HepG2 (cell line): Measurements from ENCODE around the gene C1orf115. TPM values are rescaled to one million over a fixed set of nuclear protein-coding genes. Genes with fewer than 3 reads are reported as not detected.

Source experiments
- FOXO4 ChIP-seq: sonication (generic); formaldehyde crosslinking; conservative IDR thresholded peaks from 2 replicates; pipeline ENCODE4 v1.8.1; 2023; ENCODE audit warnings: missing genetic modification reagents
- GFI1 ChIP-seq: sonication (generic); formaldehyde crosslinking; IDR thresholded peaks from 2 replicates; pipeline ENCODE4 v1.5.0; 2020; ENCODE audit warnings: missing genetic modification reagents, mild to moderate bottlenecking, borderline replicate concordance
- JUN ChIP-seq: sonication (generic); formaldehyde crosslinking; IDR thresholded peaks from 2 replicates; pipeline ENCODE4 v1.4.0; 2020; ENCODE audit warnings: mild to moderate bottlenecking, missing genetic modification reagents
- MED13 ChIP-seq: sonication (generic); formaldehyde crosslinking; IDR thresholded peaks from 2 replicates; pipeline ENCODE4 v1.5.0; 2020; ENCODE audit warnings: missing genetic modification reagents
- RNF2 ChIP-seq: fragments of 450-650 bp; conservative IDR thresholded peaks from 2 replicates; pipeline ENCODE4 v1.6.1; 2016; ENCODE audit warnings: low read depth
- SMYD3 ChIP-seq: sonication (generic); formaldehyde crosslinking; IDR thresholded peaks from 2 replicates; pipeline ENCODE4 v1.8.1; 2023; ENCODE audit warnings: mild to moderate bottlenecking, missing genetic modification reagents
- ZBTB1 ChIP-seq: sonication (generic); formaldehyde crosslinking; IDR thresholded peaks from 2 replicates; pipeline ENCODE4 v1.4.0; 2020; ENCODE audit warnings: missing genetic modification reagents, borderline replicate concordance
- ZBTB33 ChIP-seq: sonication (generic); formaldehyde crosslinking; IDR thresholded peaks from 2 replicates; pipeline ENCODE4 v1.4.0; 2020; ENCODE audit warnings: missing genetic modification reagents
- ZBTB8A ChIP-seq: sonication (generic); formaldehyde crosslinking; IDR thresholded peaks from 2 replicates; pipeline ENCODE4 v1.4.0; 2020; ENCODE audit warnings: mild to moderate bottlenecking, low read depth, missing genetic modification reagents, borderline replicate concordance
- ZEB1 ChIP-seq: IDR thresholded peaks from 2 replicates; pipeline ENCODE4 v1.6.1; 2012; ENCODE audit warnings: mild to moderate bottlenecking, low read depth, inconsistent platforms; ENCODE audit not compliant: insufficient replicate concordance
- ZNF326 ChIP-seq: sonication (generic); formaldehyde crosslinking; IDR thresholded peaks from 2 replicates; pipeline ENCODE4 v1.4.0; 2020; ENCODE audit warnings: missing genetic modification reagents, borderline replicate concordance
- polyA plus RNA-seq, 8 experiments: library from polyadenylated mRNA; depleted of rRNA in 3 of 8; stranded (reverse) in 7 of 8; unstranded in 1 of 8; fragments of >200 nt; fragmentation: Illumina TruSeq in 4 of 8; extraction: Trizol in 4 of 8; gene quantifications; 2 replicates each; pipeline versions ENCODE4 v1.2.1 to v1.2.3, GENCODE V29; 2011 to 2016; ENCODE audit warnings: low read depth in 4 of 8, missing spikeins in 1 of 8, mixed read lengths in 1 of 8; ENCODE audit not compliant: insufficient read depth in 1 of 8
- total RNA-seq, 5 experiments: library from RNA; depleted of rRNA; stranded (reverse); fragments of >200 nt; fragmentation: Illumina TruSeq; extraction: Trizol; gene quantifications; 2 replicates each; pipeline ENCODE4 v1.2.3, GENCODE V29; 2016; ENCODE audit warnings: low read depth in 1 of 5
- TF ChIP-seq, protein P1 (sequence below): sonication (generic); formaldehyde crosslinking; IDR thresholded peaks from 2 replicates; pipeline ENCODE4 v1.5.1; 2020; ENCODE audit warnings: mild to moderate bottlenecking, missing genetic modification reagents, borderline replicate concordance
- TF ChIP-seq, protein P2 (sequence below): sonication (generic); formaldehyde crosslinking; IDR thresholded peaks from 2 replicates; pipeline ENCODE4 v1.4.0; 2020; ENCODE audit warnings: mild to moderate bottlenecking, missing genetic modification reagents

C1orf115 gene
- total and polyA plus RNA-seq, 2 of the 13 experiments (the other 11 are each of a cell fraction or from before 2014, with no cell fraction given), result 25.2 to 85.9 TPM

- TF ChIP-seq, protein P1, sequence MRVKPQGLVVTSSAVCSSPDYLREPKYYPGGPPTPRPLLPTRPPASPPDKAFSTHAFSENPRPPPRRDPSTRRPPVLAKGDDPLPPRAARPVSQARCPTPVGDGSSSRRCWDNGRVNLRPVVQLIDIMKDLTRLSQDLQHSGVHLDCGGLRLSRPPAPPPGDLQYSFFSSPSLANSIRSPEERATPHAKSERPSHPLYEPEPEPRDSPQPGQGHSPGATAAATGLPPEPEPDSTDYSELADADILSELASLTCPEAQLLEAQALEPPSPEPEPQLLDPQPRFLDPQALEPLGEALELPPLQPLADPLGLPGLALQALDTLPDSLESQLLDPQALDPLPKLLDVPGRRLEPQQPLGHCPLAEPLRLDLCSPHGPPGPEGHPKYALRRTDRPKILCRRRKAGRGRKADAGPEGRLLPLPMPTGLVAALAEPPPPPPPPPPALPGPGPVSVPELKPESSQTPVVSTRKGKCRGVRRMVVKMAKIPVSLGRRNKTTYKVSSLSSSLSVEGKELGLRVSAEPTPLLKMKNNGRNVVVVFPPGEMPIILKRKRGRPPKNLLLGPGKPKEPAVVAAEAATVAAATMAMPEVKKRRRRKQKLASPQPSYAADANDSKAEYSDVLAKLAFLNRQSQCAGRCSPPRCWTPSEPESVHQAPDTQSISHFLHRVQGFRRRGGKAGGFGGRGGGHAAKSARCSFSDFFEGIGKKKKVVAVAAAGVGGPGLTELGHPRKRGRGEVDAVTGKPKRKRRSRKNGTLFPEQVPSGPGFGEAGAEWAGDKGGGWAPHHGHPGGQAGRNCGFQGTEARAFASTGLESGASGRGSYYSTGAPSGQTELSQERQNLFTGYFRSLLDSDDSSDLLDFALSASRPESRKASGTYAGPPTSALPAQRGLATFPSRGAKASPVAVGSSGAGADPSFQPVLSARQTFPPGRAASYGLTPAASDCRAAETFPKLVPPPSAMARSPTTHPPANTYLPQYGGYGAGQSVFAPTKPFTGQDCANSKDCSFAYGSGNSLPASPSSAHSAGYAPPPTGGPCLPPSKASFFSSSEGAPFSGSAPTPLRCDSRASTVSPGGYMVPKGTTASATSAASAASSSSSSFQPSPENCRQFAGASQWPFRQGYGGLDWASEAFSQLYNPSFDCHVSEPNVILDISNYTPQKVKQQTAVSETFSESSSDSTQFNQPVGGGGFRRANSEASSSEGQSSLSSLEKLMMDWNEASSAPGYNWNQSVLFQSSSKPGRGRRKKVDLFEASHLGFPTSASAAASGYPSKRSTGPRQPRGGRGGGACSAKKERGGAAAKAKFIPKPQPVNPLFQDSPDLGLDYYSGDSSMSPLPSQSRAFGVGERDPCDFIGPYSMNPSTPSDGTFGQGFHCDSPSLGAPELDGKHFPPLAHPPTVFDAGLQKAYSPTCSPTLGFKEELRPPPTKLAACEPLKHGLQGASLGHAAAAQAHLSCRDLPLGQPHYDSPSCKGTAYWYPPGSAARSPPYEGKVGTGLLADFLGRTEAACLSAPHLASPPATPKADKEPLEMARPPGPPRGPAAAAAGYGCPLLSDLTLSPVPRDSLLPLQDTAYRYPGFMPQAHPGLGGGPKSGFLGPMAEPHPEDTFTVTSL, result no peak
- TF ChIP-seq ZBTB8A (CRISPR knock-in tag) (no peak), ZEB1 (peak; percentile 13), FOXO4 (no peak), RNF2 (0 out of 2 replicates have a peak, but pooled peaks have one; percentile 18), SMYD3 (CRISPR knock-in tag) (no peak), ZBTB33 (CRISPR knock-in tag) (no peak), GFI1 (CRISPR knock-in tag) (peak; percentile 35; the same call in 1 of the 2 replicates), ZBTB1 (CRISPR knock-in tag) (no peak), ZNF326 (CRISPR knock-in tag) (no peak), JUN (CRISPR knock-in tag) (no peak), MED13 (CRISPR knock-in tag) (no peak)
- TF ChIP-seq, protein P2, sequence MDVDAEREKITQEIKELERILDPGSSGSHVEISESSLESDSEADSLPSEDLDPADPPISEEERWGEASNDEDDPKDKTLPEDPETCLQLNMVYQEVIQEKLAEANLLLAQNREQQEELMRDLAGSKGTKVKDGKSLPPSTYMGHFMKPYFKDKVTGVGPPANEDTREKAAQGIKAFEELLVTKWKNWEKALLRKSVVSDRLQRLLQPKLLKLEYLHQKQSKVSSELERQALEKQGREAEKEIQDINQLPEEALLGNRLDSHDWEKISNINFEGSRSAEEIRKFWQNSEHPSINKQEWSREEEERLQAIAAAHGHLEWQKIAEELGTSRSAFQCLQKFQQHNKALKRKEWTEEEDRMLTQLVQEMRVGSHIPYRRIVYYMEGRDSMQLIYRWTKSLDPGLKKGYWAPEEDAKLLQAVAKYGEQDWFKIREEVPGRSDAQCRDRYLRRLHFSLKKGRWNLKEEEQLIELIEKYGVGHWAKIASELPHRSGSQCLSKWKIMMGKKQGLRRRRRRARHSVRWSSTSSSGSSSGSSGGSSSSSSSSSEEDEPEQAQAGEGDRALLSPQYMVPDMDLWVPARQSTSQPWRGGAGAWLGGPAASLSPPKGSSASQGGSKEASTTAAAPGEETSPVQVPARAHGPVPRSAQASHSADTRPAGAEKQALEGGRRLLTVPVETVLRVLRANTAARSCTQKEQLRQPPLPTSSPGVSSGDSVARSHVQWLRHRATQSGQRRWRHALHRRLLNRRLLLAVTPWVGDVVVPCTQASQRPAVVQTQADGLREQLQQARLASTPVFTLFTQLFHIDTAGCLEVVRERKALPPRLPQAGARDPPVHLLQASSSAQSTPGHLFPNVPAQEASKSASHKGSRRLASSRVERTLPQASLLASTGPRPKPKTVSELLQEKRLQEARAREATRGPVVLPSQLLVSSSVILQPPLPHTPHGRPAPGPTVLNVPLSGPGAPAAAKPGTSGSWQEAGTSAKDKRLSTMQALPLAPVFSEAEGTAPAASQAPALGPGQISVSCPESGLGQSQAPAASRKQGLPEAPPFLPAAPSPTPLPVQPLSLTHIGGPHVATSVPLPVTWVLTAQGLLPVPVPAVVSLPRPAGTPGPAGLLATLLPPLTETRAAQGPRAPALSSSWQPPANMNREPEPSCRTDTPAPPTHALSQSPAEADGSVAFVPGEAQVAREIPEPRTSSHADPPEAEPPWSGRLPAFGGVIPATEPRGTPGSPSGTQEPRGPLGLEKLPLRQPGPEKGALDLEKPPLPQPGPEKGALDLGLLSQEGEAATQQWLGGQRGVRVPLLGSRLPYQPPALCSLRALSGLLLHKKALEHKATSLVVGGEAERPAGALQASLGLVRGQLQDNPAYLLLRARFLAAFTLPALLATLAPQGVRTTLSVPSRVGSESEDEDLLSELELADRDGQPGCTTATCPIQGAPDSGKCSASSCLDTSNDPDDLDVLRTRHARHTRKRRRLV (CRISPR knock-in tag), result no peak
Measured at GRCh38 chr1:220747437-220748088, 57.4 kb downstream of the C1orf115 start (continued).
